Activated T-helper 1 cell treated with anti-CD3 and anti-CD28 coated beads, Interleukin-12 subunit alpha, Interleukin-12 subunit beta, Interleukin-2, Interleukin-4 antibody, amounts not matched to agents 30 ng/mL and 10 ng/mL and 1 ng/mL, durations not matched to agents 14 hours and 24 hours and 36 hours (primary cell): ENCODE measurements around the gene ZNF146. TPM values are rescaled to one million over a fixed set of nuclear protein-coding genes. Genes with fewer than 3 reads are reported as not detected.
A peak's percentile ranks its signal among the peaks of the same experiment; 100 is the strongest.
"Not testable (repeated sequence)": the region's sequence is repeated elsewhere in the genome, so short reads cannot be mapped to it uniquely, and the experiment has no call there.

ENCODE experiments used
- DNase-seq: peaks from one replicate; pipeline ENCODE4 v3.0.0; 2021; ENCODE audit warnings: low spot score
- H3K27ac Mint-ChIP-seq: one replicate; pipeline ENCODE4 v1.8.0; 2021; ENCODE audit warnings: mild to moderate bottlenecking, mixed read lengths
- H3K27me3 Mint-ChIP-seq: one replicate; pipeline ENCODE4 v1.8.0; 2022; ENCODE audit warnings: mild to moderate bottlenecking, moderate library complexity, mixed read lengths; ENCODE audit not compliant: insufficient read depth
- H3K36me3 Mint-ChIP-seq: one replicate; pipeline ENCODE4 v1.8.0; 2021; ENCODE audit warnings: low read depth, mixed read lengths
- H3K4me1 Mint-ChIP-seq: one replicate; pipeline ENCODE4 v1.8.0; 2021; ENCODE audit warnings: low read depth, mixed read lengths
- H3K4me3 Mint-ChIP-seq: one replicate; pipeline ENCODE4 v1.8.0; 2021; ENCODE audit warnings: mild to moderate bottlenecking, moderate library complexity, mixed read lengths
- H3K9me3 Mint-ChIP-seq: one replicate; pipeline ENCODE4 v1.8.0; 2021; ENCODE audit warnings: mixed read lengths
- intact Hi-C: fragments of 100-400 bp; cut with micrococcal nuclease; formaldehyde crosslinking; loops from one replicate; pipeline ENCODE4 v1.15.1; 2024
- total RNA-seq: library from RNA; stranded (reverse); gene quantifications from 2 replicates; pipeline ENCODE4 v1.2.3, GENCODE V29; 2022

The ZNF146 gene
- total RNA-seq, 1 donor from 2014 or later: 94.0 TPM

DNA sequence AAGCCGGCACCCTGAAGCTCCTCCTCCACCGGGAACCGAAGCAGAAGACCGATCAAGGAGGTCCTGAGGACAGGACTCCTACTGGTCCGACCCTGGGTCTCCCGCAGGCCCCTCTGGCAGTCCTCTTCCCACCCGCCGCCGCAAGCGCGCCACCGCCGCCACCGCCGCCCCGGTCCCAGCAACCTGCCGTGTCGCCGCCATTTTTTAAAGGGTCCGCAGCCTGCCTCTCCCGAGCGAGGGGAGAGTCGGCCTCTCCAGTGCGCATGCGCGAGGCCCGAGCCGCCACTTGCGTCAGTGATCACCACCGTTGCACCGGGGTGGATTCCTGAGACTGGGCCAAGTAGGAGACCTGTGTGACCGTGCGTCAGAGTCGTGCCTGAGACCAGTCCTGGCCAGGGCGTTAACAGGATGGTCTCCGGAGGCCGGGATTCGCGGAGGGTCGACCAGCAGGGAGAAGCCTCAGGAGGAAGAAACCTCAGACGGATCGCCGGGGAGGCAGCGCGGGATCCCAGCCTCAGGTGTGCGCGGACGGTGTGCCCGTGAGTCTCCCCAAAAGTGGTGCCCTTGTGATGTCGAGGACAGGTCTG lies 51.6 kb downstream of the ZNF146 start:
- peaks cover 3% of the 10 kb centered on the region for H3K36me3 Mint-ChIP-seq
- intact Hi-C loops: no loop called here
- peaks cover 5% of the 10 kb centered on the region for H3K9me3 Mint-ChIP-seq
- no peak for DNase-seq
- H3K4me1 Mint-ChIP-seq: no peaks in the 10 kb centered on the region
- no peaks in the 10 kb centered on the region for H3K27me3 Mint-ChIP-seq
- peak overlapping the region; percentile 42 for H3K4me3 Mint-ChIP-seq
- H3K27ac Mint-ChIP-seq: no peak overlapping the region

DNA sequence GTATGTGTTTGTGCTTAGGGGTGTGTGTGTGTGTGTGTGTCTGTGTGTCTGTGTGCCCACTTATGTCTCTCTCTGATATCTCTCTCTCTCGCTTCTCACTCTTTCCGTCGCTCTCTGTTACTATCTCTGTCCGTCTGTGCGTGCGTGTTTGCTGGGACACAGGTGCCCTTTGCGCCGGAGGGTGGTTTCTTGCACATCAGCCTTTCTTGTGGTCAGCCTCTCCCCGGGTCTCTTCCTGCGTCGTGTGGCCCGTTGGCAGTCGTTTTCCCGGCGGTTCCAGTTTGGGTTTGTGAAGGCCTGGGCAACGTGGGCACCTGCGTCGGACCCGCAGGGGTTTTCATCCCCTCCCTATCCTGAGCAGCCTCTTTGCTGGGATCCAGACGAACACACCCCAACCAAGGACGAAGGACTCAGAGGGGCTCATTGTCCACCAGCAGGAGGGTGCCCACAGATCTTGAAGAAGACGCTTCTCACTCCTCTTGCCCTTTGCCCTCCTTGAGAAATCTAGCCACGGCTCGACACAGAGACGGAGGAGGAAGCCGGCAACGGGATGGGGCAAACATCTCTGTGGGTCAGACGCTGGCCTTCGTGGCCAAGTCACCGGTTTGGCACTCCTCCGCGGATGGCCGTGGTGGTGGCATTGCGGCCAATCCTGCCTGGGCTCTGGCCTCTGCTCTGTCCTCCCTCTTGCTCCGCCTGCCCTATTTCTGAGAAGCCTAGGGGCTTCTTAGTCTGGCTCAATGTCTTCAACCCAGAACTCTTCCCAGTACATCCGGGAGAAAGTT lies 52.3 kb downstream of the ZNF146 start:
- Mint-ChIP-seq H3K4me1 (no peaks in the 10 kb centered on the region), H3K36me3 (peaks cover 3% of the 10 kb centered on the region), H3K9me3 (peaks cover 5% of the 10 kb centered on the region), H3K27ac (no peak overlapping the region), H3K27me3 (no peaks in the 10 kb centered on the region), H3K4me3 (no peak overlapping the region)
- DNase-seq: no peak
- intact Hi-C loops: no loop called here

DNA sequence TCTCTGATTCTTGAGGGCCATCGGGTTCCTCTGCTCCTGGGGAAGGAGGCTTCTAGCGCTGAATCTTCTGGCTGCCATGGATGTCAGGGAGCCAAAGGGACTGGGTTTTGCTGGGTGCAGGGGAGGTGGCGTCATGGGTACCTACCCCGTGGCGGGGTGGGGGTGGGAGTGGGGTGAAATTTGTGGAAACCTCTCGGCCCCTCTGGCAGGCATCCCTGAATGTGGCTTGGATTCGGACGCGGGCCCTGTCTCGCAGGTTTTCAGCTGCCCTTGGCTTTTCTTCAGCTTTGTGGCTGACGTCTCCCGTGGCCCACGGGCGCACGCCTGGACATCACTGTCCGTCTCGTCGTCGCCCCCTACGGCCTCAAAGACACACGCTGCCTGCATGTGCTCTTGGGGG lies 53.2 kb downstream of the ZNF146 start:
- H3K36me3 Mint-ChIP-seq, H3K9me3 Mint-ChIP-seq, DNase-seq, H3K27ac Mint-ChIP-seq, intact Hi-C loops, H3K4me1 Mint-ChIP-seq, H3K27me3 Mint-ChIP-seq, H3K4me3 Mint-ChIP-seq: not testable (repeated sequence)

DNA sequence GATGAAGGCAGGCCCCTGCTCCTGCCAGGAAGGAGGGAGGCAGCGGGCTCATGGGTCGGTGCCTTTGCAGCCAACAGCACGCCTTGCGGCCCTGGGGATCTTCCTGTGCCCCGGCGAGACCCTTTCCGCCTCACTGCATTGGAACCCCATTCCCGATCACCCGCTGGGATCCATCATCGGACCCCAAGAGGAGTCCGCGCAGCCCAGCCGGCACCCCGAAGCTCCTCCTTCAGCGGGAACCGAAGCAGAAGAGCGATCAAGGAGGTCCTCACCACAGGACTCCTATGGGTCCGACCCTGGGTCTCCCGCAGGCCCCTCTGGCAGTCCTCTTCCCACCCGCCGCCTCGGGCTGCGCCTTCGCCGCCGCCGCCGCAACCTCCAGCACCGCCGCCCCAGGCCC lies 53.7 kb downstream of the ZNF146 start:
- H3K27ac Mint-ChIP-seq, DNase-seq, H3K4me1 Mint-ChIP-seq, H3K4me3 Mint-ChIP-seq, H3K9me3 Mint-ChIP-seq, H3K36me3 Mint-ChIP-seq, H3K27me3 Mint-ChIP-seq, intact Hi-C loops: not testable (repeated sequence)

DNA sequence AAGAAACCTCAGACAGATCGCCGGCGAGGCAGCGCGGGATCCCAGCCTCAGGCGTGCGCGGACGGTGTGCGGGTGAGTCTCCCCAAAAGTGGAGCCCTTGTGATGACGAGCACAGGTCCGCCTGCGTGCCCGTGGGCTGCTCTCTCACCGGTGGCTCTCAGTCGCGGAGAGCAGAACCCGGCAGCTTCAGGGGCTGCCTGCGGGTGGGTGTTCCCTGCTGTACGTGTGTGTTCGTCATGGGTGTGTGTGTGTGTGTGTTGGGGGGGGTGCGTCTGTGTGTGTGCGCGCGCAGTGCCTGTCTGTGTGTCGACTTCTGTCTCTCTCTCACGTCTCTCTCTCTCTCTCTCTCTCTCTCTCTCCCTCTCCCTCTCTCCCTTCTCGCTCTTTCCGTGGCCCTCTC lies 54.4 kb downstream of the ZNF146 start:
- H3K4me3 Mint-ChIP-seq, H3K9me3 Mint-ChIP-seq: not testable (repeated sequence)

More for the DNA sequence above, 54.4 kb downstream of the ZNF146 start:
- H3K27ac Mint-ChIP-seq, intact Hi-C loops, H3K36me3 Mint-ChIP-seq, H3K27me3 Mint-ChIP-seq, H3K4me1 Mint-ChIP-seq, DNase-seq: not testable (repeated sequence)

Other genes with a start within 250 kb of the ZNF146 start
- 21.2 and 24.5 TPM in 2 replicates for gene SDHAF1, start 219.9 kb upstream of the ZNF146 start, total RNA-seq
- gene SYNE4, start 206.3 kb upstream of the ZNF146 start, total RNA-seq: 1.7 and 1.8 TPM in 2 replicates
- 48.3 and 60.6 TPM in 2 replicates for gene ALKBH6, start 200.9 kb upstream of the ZNF146 start, total RNA-seq
- 2.2 and 4.4 TPM in 2 replicates for gene CLIP3, start 182.2 kb upstream of the ZNF146 start, total RNA-seq
- gene THAP8, start 160.8 kb upstream of the ZNF146 start, total RNA-seq: 1.6 TPM in 2 replicates
- 22.0 and 24.9 TPM in 2 replicates for gene WDR62, start 160.2 kb upstream of the ZNF146 start, total RNA-seq
- not detected in 2 replicates for gene OVOL3, start 104.0 kb upstream of the ZNF146 start, total RNA-seq
- 76.3 and 92.4 TPM in 2 replicates for gene POLR2I, start 100.2 kb upstream of the ZNF146 start, total RNA-seq
- gene TBCB, start 99.6 kb upstream of the ZNF146 start, total RNA-seq: 127 and 143 TPM in 2 replicates
- 326 and 335 TPM in 2 replicates for gene CAPNS1, start 75.0 kb upstream of the ZNF146 start, total RNA-seq
- not detected in 2 replicates for gene COX7A1, start 62.7 kb upstream of the ZNF146 start, total RNA-seq
- gene ZNF565, start 441 bp upstream of the ZNF146 start, total RNA-seq: 2.1 and 2.4 TPM in 2 replicates
- gene ZFP14, start 164.1 kb downstream of the ZNF146 start, total RNA-seq: 0.83 and 1.7 TPM in 2 replicates
- gene ZFP82, start 203.5 kb downstream of the ZNF146 start, total RNA-seq: 5.1 and 5.3 TPM in 2 replicates